Body of pancreas (tissue), 4 donors: ENCODE data around the gene SNCAIP. TPM values are rescaled to one million over a fixed set of nuclear protein-coding genes. Genes with fewer than 3 reads are reported as not detected.

Experiments
- ATAC-seq: fragments of 150-250 bp; one replicate; pipeline ENCODE4 v1.9.1; 2016
- DNase-seq, 4 donors: peaks; one replicate each; pipeline ENCODE4 v3.0.0-alpha.2; 2019
- H3K27ac ChIP-seq, 4 donors: fragments of 200-600 bp; sonication (generic); 1 replicate in 3 of 4; 2 replicates in 1 of 4; pipeline versions ENCODE4 v1.5.1 to v1.6.1; 2016 to 2019; ENCODE audit warnings: mild to moderate bottlenecking in 1 of 4, mixed read lengths in 1 of 4, moderate library complexity in 1 of 4
- H3K27me3 ChIP-seq, 2 donors: fragments of 200-600 bp; sonication (generic); one replicate each; pipeline ENCODE4 v1.6.0; 2016; ENCODE audit warnings: mild to moderate bottlenecking in 1 of 2
- H3K36me3 ChIP-seq, 2 donors: fragments of 200-600 bp; sonication (generic); replicated peaks in 1 of 2; 2 replicates each; pipeline ENCODE4 v1.5.1; 2016; ENCODE audit warnings: low read depth in 2 of 2; ENCODE audit not compliant: insufficient read depth in 1 of 2
- H3K4me1 ChIP-seq: fragments of 200-600 bp; sonication (generic); one replicate; pipeline ENCODE4 v1.6.0; 2016
- H3K4me3 ChIP-seq, 2 donors: fragments of 200-600 bp; sonication (generic); 1 replicate in 1 of 2; 2 replicates in 1 of 2; pipeline ENCODE4 v1.5.1; 2016 to 2019
- H3K9me3 ChIP-seq, 3 donors: fragments of 200-600 bp; sonication (generic); 1 replicate in 2 of 3; 2 replicates in 1 of 3; pipeline ENCODE4 v1.5.1; 2016
- POLR2A ChIP-seq, 3 donors: fragments of 450-650 bp; IDR thresholded peaks; one replicate each; pipeline ENCODE4 v1.6.1; 2016; ENCODE audit warnings: antibody characterized with exemption in 3 of 3, mild to moderate bottlenecking in 2 of 3
- WGBS, 2 donors: methylation state at CpG; one replicate each; pipeline ENCODE4 v1.1.5; 2017; 5-methylcytosine and 5-hydroxymethylcytosine counted together
- intact Hi-C: fragments of 100-400 bp; cut with DNase I; formaldehyde crosslinking; loops from one replicate; pipeline ENCODE4 v1.15.1; 2023
- total RNA-seq, 2 donors: library from RNA; depleted of rRNA; stranded (reverse); fragments of >200 nt; gene quantifications; one replicate each; pipeline ENCODE4 v1.1.0, GENCODE V29; 2016
- TF ChIP-seq, protein P1 (sequence below), 7 experiments: fragments of 450-650 bp in 4 of 7; fragments of 200-600 bp in 3 of 7; sonication (generic) in 3 of 7; IDR thresholded peaks; one replicate each; pipeline ENCODE4 v1.5.1; 2016 to 2019; ENCODE audit warnings: antibody characterized with exemption in 7 of 7

The SNCAIP gene
- total RNA-seq, 2 donors from 2014 or later = 1.3 to 2.6 TPM

GRCh38 chr5:122420537-122421236, 108.7 kb downstream of the SNCAIP start:
- no peaks in the 10 kb centered on the region for H3K4me1 ChIP-seq
- H3K9me3 ChIP-seq = no peaks in the 10 kb centered on the region
- DNase-seq (no peak), ATAC-seq (no peak)
- intact Hi-C loops = no loop called here
- H3K36me3 ChIP-seq = no peaks in the 10 kb centered on the region
- H3K27me3 ChIP-seq = no peaks in the 10 kb centered on the region
- 68 to 76% methylated on average over 3 of the region's 3 CpGs for WGBS, 2 donors
- TF ChIP-seq POLR2A (IDR thresholded peaks at IDR 0.05) = no peak
- TF ChIP-seq, protein P1, sequence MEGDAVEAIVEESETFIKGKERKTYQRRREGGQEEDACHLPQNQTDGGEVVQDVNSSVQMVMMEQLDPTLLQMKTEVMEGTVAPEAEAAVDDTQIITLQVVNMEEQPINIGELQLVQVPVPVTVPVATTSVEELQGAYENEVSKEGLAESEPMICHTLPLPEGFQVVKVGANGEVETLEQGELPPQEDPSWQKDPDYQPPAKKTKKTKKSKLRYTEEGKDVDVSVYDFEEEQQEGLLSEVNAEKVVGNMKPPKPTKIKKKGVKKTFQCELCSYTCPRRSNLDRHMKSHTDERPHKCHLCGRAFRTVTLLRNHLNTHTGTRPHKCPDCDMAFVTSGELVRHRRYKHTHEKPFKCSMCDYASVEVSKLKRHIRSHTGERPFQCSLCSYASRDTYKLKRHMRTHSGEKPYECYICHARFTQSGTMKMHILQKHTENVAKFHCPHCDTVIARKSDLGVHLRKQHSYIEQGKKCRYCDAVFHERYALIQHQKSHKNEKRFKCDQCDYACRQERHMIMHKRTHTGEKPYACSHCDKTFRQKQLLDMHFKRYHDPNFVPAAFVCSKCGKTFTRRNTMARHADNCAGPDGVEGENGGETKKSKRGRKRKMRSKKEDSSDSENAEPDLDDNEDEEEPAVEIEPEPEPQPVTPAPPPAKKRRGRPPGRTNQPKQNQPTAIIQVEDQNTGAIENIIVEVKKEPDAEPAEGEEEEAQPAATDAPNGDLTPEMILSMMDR (IDR thresholded peaks at IDR 0.05) = no peak
- H3K27ac ChIP-seq = no peak overlapping the region
- H3K4me3 ChIP-seq = no peak overlapping the region

GRCh38 chr5:122421374-122422079, 109.5 kb downstream of the SNCAIP start:
- no peak overlapping the region for H3K27ac ChIP-seq
- DNase-seq (no peak), ATAC-seq (no peak)
- no peaks in the 10 kb centered on the region for H3K4me1 ChIP-seq
- WGBS, 2 donors = 69 to 75% methylated on average over 2 of the region's 2 CpGs
- H3K36me3 ChIP-seq = no peaks in the 10 kb centered on the region
- no peaks in the 10 kb centered on the region for H3K9me3 ChIP-seq
- no peaks in the 10 kb centered on the region for H3K27me3 ChIP-seq
- no peak overlapping the region for H3K4me3 ChIP-seq
- no peak for TF ChIP-seq POLR2A (IDR thresholded peaks at IDR 0.05)
- TF ChIP-seq, protein P1 (IDR thresholded peaks at IDR 0.05) = no peak
- intact Hi-C loops = no loop called here

DNA sequence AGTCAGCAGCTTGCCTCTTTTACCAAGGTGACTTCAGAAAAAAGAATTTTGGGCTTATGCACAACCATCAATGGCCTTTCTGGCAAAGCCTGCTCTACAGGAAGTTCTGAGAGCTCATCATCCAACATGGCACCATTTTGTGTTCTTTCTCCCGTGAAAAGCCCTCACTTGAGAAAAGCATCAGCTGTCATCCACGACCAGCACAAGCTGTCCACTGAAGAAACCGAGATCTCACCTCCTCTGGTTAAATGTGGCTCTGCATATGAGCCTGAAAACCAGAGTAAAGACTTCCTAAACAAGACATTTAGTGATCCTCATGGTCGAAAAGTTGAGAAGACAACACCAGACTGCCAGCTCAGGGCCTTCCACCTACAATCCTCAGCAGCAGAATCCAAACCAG, 111.2 kb downstream of the SNCAIP start:
- no peak for ATAC-seq
- 70 to 76% methylated on average over 4 of the region's 4 CpGs for WGBS, 2 donors
- H3K4me3 ChIP-seq = no peak overlapping the region
- H3K27ac ChIP-seq = no peak overlapping the region
- intact Hi-C loops = no loop called here
- no peaks in the 10 kb centered on the region for H3K27me3 ChIP-seq
- no peak for DNase-seq
- H3K9me3 ChIP-seq = no peaks in the 10 kb centered on the region
- H3K36me3 ChIP-seq = no peaks in the 10 kb centered on the region
- TF ChIP-seq, protein P1 (IDR thresholded peaks at IDR 0.05) = no peak
- no peak for TF ChIP-seq POLR2A (IDR thresholded peaks at IDR 0.05)
- no peaks in the 10 kb centered on the region for H3K4me1 ChIP-seq

GRCh38 chr5:122424132-122424531, 112.1 kb downstream of the SNCAIP start:
- Histone ChIP-seq H3K27ac (no peak overlapping the region), H3K9me3 (no peaks in the 10 kb centered on the region), H3K4me1 (no peaks in the 10 kb centered on the region), H3K27me3 (no peaks in the 10 kb centered on the region), H3K36me3 (no peaks in the 10 kb centered on the region), H3K4me3 (no peak overlapping the region)
- no peak for DNase-seq
- ATAC-seq = no peak
- no peak for TF ChIP-seq POLR2A (IDR thresholded peaks at IDR 0.05)
- TF ChIP-seq, protein P1 (IDR thresholded peaks at IDR 0.05) = no peak
- intact Hi-C loops = no loop called here
- 42 to 56% methylated on average over 1 of the region's 1 CpG for WGBS, 2 donors
